ENCODE data around the gene SLC22A3.

DNA sequence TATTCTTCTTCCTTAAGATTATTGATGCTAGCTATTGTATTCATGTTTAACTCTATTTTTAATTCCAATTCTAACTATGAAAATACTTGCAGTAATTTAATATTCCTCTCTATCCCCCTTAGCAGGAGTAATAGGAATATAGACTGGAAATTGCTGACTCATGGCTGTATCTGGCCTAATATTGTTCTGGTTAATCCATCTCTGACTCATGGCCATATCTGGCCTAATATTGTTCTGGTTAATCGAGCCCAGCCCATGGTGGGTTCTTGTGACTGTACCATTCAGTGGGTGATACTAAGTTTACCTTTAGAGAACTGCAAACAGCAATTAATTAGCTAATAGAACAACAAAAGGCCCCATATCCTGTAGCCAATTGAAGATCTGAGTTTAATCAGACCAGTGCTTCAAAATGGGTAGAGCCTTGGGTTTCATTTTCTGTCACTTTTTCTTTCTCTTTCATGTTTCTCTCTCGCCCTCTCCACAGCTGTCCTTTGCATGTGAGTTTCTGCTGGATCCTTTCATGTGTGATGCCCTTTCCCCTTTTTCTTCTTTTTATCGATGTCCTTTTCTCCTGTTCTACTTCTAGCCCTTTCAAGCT is 50.6 kb downstream of the SLC22A3 start:
- TF ChIP-seq, protein P1, sequence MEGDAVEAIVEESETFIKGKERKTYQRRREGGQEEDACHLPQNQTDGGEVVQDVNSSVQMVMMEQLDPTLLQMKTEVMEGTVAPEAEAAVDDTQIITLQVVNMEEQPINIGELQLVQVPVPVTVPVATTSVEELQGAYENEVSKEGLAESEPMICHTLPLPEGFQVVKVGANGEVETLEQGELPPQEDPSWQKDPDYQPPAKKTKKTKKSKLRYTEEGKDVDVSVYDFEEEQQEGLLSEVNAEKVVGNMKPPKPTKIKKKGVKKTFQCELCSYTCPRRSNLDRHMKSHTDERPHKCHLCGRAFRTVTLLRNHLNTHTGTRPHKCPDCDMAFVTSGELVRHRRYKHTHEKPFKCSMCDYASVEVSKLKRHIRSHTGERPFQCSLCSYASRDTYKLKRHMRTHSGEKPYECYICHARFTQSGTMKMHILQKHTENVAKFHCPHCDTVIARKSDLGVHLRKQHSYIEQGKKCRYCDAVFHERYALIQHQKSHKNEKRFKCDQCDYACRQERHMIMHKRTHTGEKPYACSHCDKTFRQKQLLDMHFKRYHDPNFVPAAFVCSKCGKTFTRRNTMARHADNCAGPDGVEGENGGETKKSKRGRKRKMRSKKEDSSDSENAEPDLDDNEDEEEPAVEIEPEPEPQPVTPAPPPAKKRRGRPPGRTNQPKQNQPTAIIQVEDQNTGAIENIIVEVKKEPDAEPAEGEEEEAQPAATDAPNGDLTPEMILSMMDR (IDR thresholded peaks at IDR 0.05): no peak
- TF ChIP-seq POLR2A (IDR thresholded peaks at IDR 0.05): no peak

Data from uterus (tissue), 2 donors.